GM06990 (cell line): ENCODE results near the gene ARID4A.

Experiments used
- DNase-seq: peaks from one replicate; pipeline ENCODE4 v3.0.0-alpha.2; 2011; ENCODE audit not compliant: insufficient read length; ENCODE audit errors: extremely low read depth
- H3K27me3 ChIP-seq: replicated peaks from 2 replicates; pipeline ENCODE4 v1.6.0; 2011; ENCODE audit warnings: low read length; ENCODE audit not compliant: control insufficient read depth, insufficient read depth
- H3K36me3 ChIP-seq: 2 replicates; pipeline ENCODE4 v1.5.1; 2011; ENCODE audit warnings: low read length; ENCODE audit not compliant: control insufficient read depth, insufficient read depth
- H3K4me3 ChIP-seq: replicated peaks from 2 replicates; pipeline ENCODE4 v1.5.1; 2011; ENCODE audit warnings: low read depth, mild to moderate bottlenecking, control low read depth, low read length
- CTCF ChIP-seq: IDR thresholded peaks from 2 replicates; pipeline ENCODE4 v1.5.1; 2011; ENCODE audit warnings: low read length, control low read depth, mild to moderate bottlenecking, inconsistent platforms; ENCODE audit not compliant: insufficient read depth, poor library complexity, severe bottlenecking

ARID4A gene

GRCh38 chr14:58305730-58306129 lies 7.4 kb downstream of the ARID4A start:
- H3K27me3 ChIP-seq, result no peaks in the 10 kb centered on the region
- no peak for TF ChIP-seq CTCF
- H3K4me3 ChIP-seq, result no peak overlapping the region
- H3K36me3 ChIP-seq, result no peaks in the 10 kb centered on the region; the same call in 1 of the 2 replicates
- DNase-seq, result no peak

- no peak for DNase-seq
- H3K36me3 ChIP-seq, result no peaks in the 10 kb centered on the region; the same call in 1 of the 2 replicates
- TF ChIP-seq CTCF, result no peak
- no peak overlapping the region for H3K4me3 ChIP-seq
- no peaks in the 10 kb centered on the region for H3K27me3 ChIP-seq
Observed at GRCh38 chr14:58307597-58308316, 9.4 kb downstream of the ARID4A start.

GRCh38 chr14:58309086-58309485 lies 10.7 kb downstream of the ARID4A start:
- Histone ChIP-seq H3K4me3 (no peak overlapping the region), H3K27me3 (no peaks in the 10 kb centered on the region), H3K36me3 (peaks cover 3% of the 10 kb centered on the region)
- DNase-seq, result no peak
- TF ChIP-seq CTCF, result no peak

GRCh38 chr14:58313699-58314098 lies 15.3 kb downstream of the ARID4A start:
- no peak for TF ChIP-seq CTCF
- DNase-seq, result no peak
- H3K36me3 ChIP-seq, result peaks cover 3% of the 10 kb centered on the region
- H3K4me3 ChIP-seq, result no peak overlapping the region
- no peaks in the 10 kb centered on the region for H3K27me3 ChIP-seq

- Histone ChIP-seq H3K27me3 (no peaks in the 10 kb centered on the region), H3K36me3 (peaks cover 5% of the 10 kb centered on the region), H3K4me3 (no peak overlapping the region)
- DNase-seq, result no peak
- no peak for TF ChIP-seq CTCF
Observed at GRCh38 chr14:58315606-58316005, 17.3 kb downstream of the ARID4A start.
